Fibroblast of the aortic adventitia (primary cell): ENCODE data around the gene CYTH3. TPM values are rescaled to one million over a fixed set of nuclear protein-coding genes. Genes with fewer than 3 reads are reported as not detected.

ENCODE experiments used
- DNase-seq: peaks from one replicate; pipeline ENCODE4 v3.0.0-alpha.2; 2010; ENCODE audit warnings: low read depth
- H3K4me3 ChIP-seq: 2 replicates; pipeline ENCODE4 v1.5.1; 2011; ENCODE audit warnings: low read depth, mild to moderate bottlenecking, control low read depth, low read length, moderate library complexity
- CTCF ChIP-seq: IDR thresholded peaks from 2 replicates; pipeline ENCODE4 v1.5.1; 2011; ENCODE audit warnings: mild to moderate bottlenecking, low read length, control low read depth, inconsistent platforms; ENCODE audit not compliant: insufficient read depth
- total RNA-seq: library from RNA; depleted of rRNA; stranded (reverse); fragments of >200 nt; gene quantifications from 2 replicates; pipeline ENCODE4 v1.2.3, GENCODE V29; 2012; ENCODE audit warnings: low replicate concordance

Gene CYTH3
- total RNA-seq, 1 donor = 27.1 TPM

GRCh38 chr7:6243168-6243567 lies 29.3 kb downstream of the CYTH3 start:
- TF ChIP-seq CTCF = no peak
- no peak for DNase-seq
- no peak overlapping the region for H3K4me3 ChIP-seq

- no peak for TF ChIP-seq CTCF
- H3K4me3 ChIP-seq = no peak overlapping the region
- DNase-seq = no peak
Observed at GRCh38 chr7:6242561-6242960, 29.9 kb downstream of the CYTH3 start.

- no peak for DNase-seq
- no peak for TF ChIP-seq CTCF
- no peak overlapping the region for H3K4me3 ChIP-seq
Observed at GRCh38 chr7:6241607-6241973, 30.8 kb downstream of the CYTH3 start.

GRCh38 chr7:6238309-6238925 lies 34.0 kb downstream of the CYTH3 start:
- no peak for TF ChIP-seq CTCF
- no peak for DNase-seq
- no peak overlapping the region for H3K4me3 ChIP-seq

GRCh38 chr7:6237730-6238129 lies 34.7 kb downstream of the CYTH3 start:
- no peak for DNase-seq
- H3K4me3 ChIP-seq = no peak overlapping the region
- no peak for TF ChIP-seq CTCF

- H3K4me3 ChIP-seq = no peak overlapping the region
- no peak for TF ChIP-seq CTCF
- DNase-seq = no peak
Observed at GRCh38 chr7:6237011-6237410, 35.4 kb downstream of the CYTH3 start.

- no peak overlapping the region for H3K4me3 ChIP-seq
- no peak for DNase-seq
- TF ChIP-seq CTCF = no peak
Observed at GRCh38 chr7:6235029-6235871, 37.2 kb downstream of the CYTH3 start.
